ENCODE results near the gene SUOX. TPM values are rescaled to one million over a fixed set of nuclear protein-coding genes. Genes with fewer than 3 reads are reported as not detected.

Gene SUOX
- polyA plus RNA-seq, 1 of the 3 experiments (the other 2 are of a cell fraction) = 23.2 TPM

GRCh38 chr12:55983232-55983842 lies 13.7 kb upstream of the SUOX start:
- Histone ChIP-seq H3K9me3 (no peaks in the 10 kb centered on the region), H3K4me3 (ENCODE audit: low read depth in 2 of 2, low read length in 1 of 2) (no peak overlapping the region), H3K27ac (ENCODE audit: low read depth in 2 of 2, low read length in 1 of 2) (no peak overlapping the region), H3K36me3 (replicated peaks in 1 of 2; ENCODE audit: control insufficient read depth in 1 of 2, insufficient read depth in 2 of 2, low read length in 1 of 2) (peaks cover 19 to 54% of the 10 kb centered on the region in 2 experiments), H4K20me1 (ENCODE audit: insufficient read depth) (no peaks in the 10 kb centered on the region), H3F3A (replicated peaks; ENCODE audit: insufficient read depth) (peaks cover 6% of the 10 kb centered on the region), H3K9ac (no peak overlapping the region), H3K27me3 (ENCODE audit: insufficient read depth) (no peaks in the 10 kb centered on the region), H3K4me1 (ENCODE audit: control insufficient read depth in 1 of 2, insufficient read depth in 2 of 2, low read depth in 1 of 2, low read length in 1 of 2) (no peaks in the 10 kb centered on the region), H2AFZ (ENCODE audit: low read depth) (no peak overlapping the region), H3K9me2 (no peaks in the 10 kb centered on the region), H3K79me2 (ENCODE audit: insufficient read depth) (peaks cover 36% of the 10 kb centered on the region; the same call in 1 of the 2 replicates), H3K4me2 (no peak overlapping the region)
- ChIA-PET CTCF (interaction anchor here (0.6 to 7.0 kb wide), 4 partner anchors 12 to 231 kb away, joined by 3 to 50 read pairs (median 4); no protein-coding TSS in a partner anchor), POLR2A (interaction anchor here (1.6 to 2.0 kb wide), 2 partner anchors 9 kb away, joined by 8 to 10 read pairs; partner anchors contain the start of gene RAB5B)
- WGBS (ENCODE audit: low lambda C conversion rate) = 98% methylated on average over 4 of the region's 4 CpGs
- TF ChIP-seq USF2 (IDR thresholded peaks at IDR 0.05; ENCODE audit: borderline replicate concordance, low read depth, low read length) (no peak), EP300 (IDR thresholded peaks at IDR 0.05; ENCODE audit: borderline replicate concordance in 1 of 2, low read depth in 1 of 2, low read length in 1 of 2) (no peak), NFIC (IDR thresholded peaks at IDR 0.05; ENCODE audit: borderline replicate concordance) (no peak), RFX5 (IDR thresholded peaks at IDR 0.05; ENCODE audit: low read length) (no peak), PBX3 (IDR thresholded peaks at IDR 0.05) (no peak), GATA2 (CRISPR knock-in tag; IDR thresholded peaks at IDR 0.05) (no peak), IRF3 (IDR thresholded peaks at IDR 0.05; ENCODE audit: low read depth, low read length) (no peak), CTCF (IDR thresholded peaks at IDR 0.05) (no peak), MEF2A (IDR thresholded peaks at IDR 0.05; ENCODE audit: borderline replicate concordance, low read depth) (no peak), NRF1 (IDR thresholded peaks at IDR 0.05; ENCODE audit: low read depth, low read length) (no peak), JUND (IDR thresholded peaks at IDR 0.05) (no peak)
- TF ChIP-seq, protein P1, sequence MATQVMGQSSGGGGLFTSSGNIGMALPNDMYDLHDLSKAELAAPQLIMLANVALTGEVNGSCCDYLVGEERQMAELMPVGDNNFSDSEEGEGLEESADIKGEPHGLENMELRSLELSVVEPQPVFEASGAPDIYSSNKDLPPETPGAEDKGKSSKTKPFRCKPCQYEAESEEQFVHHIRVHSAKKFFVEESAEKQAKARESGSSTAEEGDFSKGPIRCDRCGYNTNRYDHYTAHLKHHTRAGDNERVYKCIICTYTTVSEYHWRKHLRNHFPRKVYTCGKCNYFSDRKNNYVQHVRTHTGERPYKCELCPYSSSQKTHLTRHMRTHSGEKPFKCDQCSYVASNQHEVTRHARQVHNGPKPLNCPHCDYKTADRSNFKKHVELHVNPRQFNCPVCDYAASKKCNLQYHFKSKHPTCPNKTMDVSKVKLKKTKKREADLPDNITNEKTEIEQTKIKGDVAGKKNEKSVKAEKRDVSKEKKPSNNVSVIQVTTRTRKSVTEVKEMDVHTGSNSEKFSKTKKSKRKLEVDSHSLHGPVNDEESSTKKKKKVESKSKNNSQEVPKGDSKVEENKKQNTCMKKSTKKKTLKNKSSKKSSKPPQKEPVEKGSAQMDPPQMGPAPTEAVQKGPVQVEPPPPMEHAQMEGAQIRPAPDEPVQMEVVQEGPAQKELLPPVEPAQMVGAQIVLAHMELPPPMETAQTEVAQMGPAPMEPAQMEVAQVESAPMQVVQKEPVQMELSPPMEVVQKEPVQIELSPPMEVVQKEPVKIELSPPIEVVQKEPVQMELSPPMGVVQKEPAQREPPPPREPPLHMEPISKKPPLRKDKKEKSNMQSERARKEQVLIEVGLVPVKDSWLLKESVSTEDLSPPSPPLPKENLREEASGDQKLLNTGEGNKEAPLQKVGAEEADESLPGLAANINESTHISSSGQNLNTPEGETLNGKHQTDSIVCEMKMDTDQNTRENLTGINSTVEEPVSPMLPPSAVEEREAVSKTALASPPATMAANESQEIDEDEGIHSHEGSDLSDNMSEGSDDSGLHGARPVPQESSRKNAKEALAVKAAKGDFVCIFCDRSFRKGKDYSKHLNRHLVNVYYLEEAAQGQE (IDR thresholded peaks at IDR 0.05; ENCODE audit: low read depth, low read length) = no peak
- TF ChIP-seq, protein P2, sequence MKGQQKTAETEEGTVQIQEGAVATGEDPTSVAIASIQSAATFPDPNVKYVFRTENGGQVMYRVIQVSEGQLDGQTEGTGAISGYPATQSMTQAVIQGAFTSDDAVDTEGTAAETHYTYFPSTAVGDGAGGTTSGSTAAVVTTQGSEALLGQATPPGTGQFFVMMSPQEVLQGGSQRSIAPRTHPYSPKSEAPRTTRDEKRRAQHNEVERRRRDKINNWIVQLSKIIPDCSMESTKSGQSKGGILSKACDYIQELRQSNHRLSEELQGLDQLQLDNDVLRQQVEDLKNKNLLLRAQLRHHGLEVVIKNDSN (IDR thresholded peaks at IDR 0.05; ENCODE audit: borderline replicate concordance, low read depth) = no peak
- no peak for DNase-seq

Measured in SK-N-SH (cell line).